K562 (cell line): ENCODE measurements around the gene ACAT2. TPM values are rescaled to one million over a fixed set of nuclear protein-coding genes. Genes with fewer than 3 reads are reported as not detected.

ENCODE experiments used
- ARNT ChIP-seq, 2 experiments: fragments of 450-650 bp; IDR thresholded peaks; 2 replicates each; pipeline ENCODE4 v1.6.1; 2016; ENCODE audit warnings: mild to moderate bottlenecking in 1 of 2
- CHCHD3 ChIP-seq: fragments of 250-450 bp; sonication (Bioruptor Pico); IDR thresholded peaks from 2 replicates; pipeline ENCODE4 v2.1.2; 2022; ENCODE audit warnings: mild to moderate bottlenecking
- CREM ChIP-seq: IDR thresholded peaks from 2 replicates; pipeline ENCODE4 v1.6.1; 2014; ENCODE audit warnings: antibody characterized with exemption, low read depth
- FOXJ3 ChIP-seq: sonication (generic); formaldehyde crosslinking; IDR thresholded peaks from 2 replicates; pipeline ENCODE4 v1.4.0; 2020; ENCODE audit warnings: mild to moderate bottlenecking, missing genetic modification reagents
- ILF3 ChIP-seq: fragments of 450-650 bp; IDR thresholded peaks from 2 replicates; pipeline ENCODE4 v1.6.1; 2018; ENCODE audit warnings: antibody characterized with exemption, mild to moderate bottlenecking, moderate library complexity, borderline replicate concordance
- KDM1A ChIP-seq, 2 experiments: fragments of 450-650 bp; IDR thresholded peaks; 2 replicates each; pipeline ENCODE4 v1.6.1; 2016; ENCODE audit warnings: mild to moderate bottlenecking in 2 of 2
- MNT ChIP-seq, 2 experiments: fragments of 450-650 bp; conservative IDR thresholded peaks; 2 replicates each; pipeline ENCODE4 v1.6.1; 2017; ENCODE audit warnings: mild to moderate bottlenecking in 2 of 2, moderate library complexity in 2 of 2
- NCOA6 ChIP-seq: fragments of 450-650 bp; IDR thresholded peaks from 2 replicates; pipeline ENCODE4 v1.6.1; 2017; ENCODE audit warnings: mild to moderate bottlenecking
- NFIC ChIP-seq: fragments of 450-650 bp; IDR thresholded peaks from 2 replicates; pipeline ENCODE4 v1.6.1; 2017; ENCODE audit warnings: mild to moderate bottlenecking, inconsistent platforms
- SREBF1 ChIP-seq: fragments of 150-350 bp; IDR thresholded peaks from 2 replicates; pipeline ENCODE4 v1.6.1; 2014; ENCODE audit warnings: antibody characterized with exemption, low read depth, low read length, borderline replicate concordance
- TSC22D4 ChIP-seq: fragments of 450-650 bp; IDR thresholded peaks from 2 replicates; pipeline ENCODE4 v1.6.1; 2016; ENCODE audit warnings: missing genetic modification characterization, missing biosample characterization, control low read depth
- U2AF2 ChIP-seq: fragments of 200-400 bp; formaldehyde crosslinking; optimal IDR thresholded peaks from 2 replicates; pipeline ENCODE3; 2017; ENCODE audit warnings: low read depth, mild to moderate bottlenecking, low read length
- YY1 ChIP-seq, 3 experiments: IDR thresholded peaks; 2 replicates each; pipeline ENCODE4 v1.6.1; 2011; ENCODE audit warnings: low read length in 2 of 3, mild to moderate bottlenecking in 2 of 3, moderate library complexity in 2 of 3, borderline replicate concordance in 1 of 3, control low read depth in 1 of 3, low read depth in 1 of 3; ENCODE audit not compliant: insufficient read depth in 3 of 3, insufficient replicate concordance in 2 of 3, control insufficient read depth in 1 of 3, insufficient read length in 1 of 3; ENCODE audit errors: extremely low read depth in 1 of 3
- ZBTB33 ChIP-seq: sonication (generic); formaldehyde crosslinking; IDR thresholded peaks from 2 replicates; pipeline ENCODE4 v1.8.1; 2023; ENCODE audit warnings: mild to moderate bottlenecking, missing genetic modification reagents
- ZNF274 ChIP-seq: IDR thresholded peaks from 2 replicates; pipeline ENCODE4 v1.6.1; 2011; ENCODE audit warnings: low read depth, mild to moderate bottlenecking, low read length, moderate library complexity, borderline replicate concordance
- ZNF384 ChIP-seq: IDR thresholded peaks from 2 replicates; pipeline ENCODE4 v1.6.1; 2012; ENCODE audit warnings: low read depth, low read length, improper control_type of control experiment
- ZNF609 ChIP-seq: sonication (generic); formaldehyde crosslinking; IDR thresholded peaks from 2 replicates; pipeline ENCODE4 v1.8.1; 2023; ENCODE audit warnings: missing genetic modification reagents, mild to moderate bottlenecking, borderline replicate concordance
- polyA plus RNA-seq, 8 experiments: library from polyadenylated mRNA; depleted of rRNA in 4 of 8; stranded (reverse) in 5 of 8; unstranded in 3 of 8; fragments of >200 nt; fragmentation: Nextera tagmentation in 2 of 8; fragmentation: Illumina TruSeq in 1 of 8; extraction: Ambion mirVana in 2 of 8; extraction: Trizol in 1 of 8; gene quantifications; 2 replicates each; pipeline versions ENCODE4 v1.2.1 to v1.2.3, GENCODE V29; 2011 to 2014; ENCODE audit warnings: inconsistent platforms in 1 of 8, missing spikeins in 1 of 8
- total RNA-seq, 7 experiments: library from RNA; depleted of rRNA in 6 of 7; stranded (reverse); fragments of >200 nt in 6 of 7; fragmentation: Illumina TruSeq in 2 of 7; extraction: Trizol in 2 of 7; gene quantifications; 2 replicates each; pipeline versions ENCODE4 v1.2.1 to v1.2.3, GENCODE V29; 2011 to 2021; ENCODE audit warnings: low replicate concordance in 1 of 7

Gene ACAT2
- total and polyA plus RNA-seq, 9 of the 15 experiments (the other 6 are each of a cell fraction or from before 2014, with no cell fraction given): 63.0 to 309 (median 144) TPM

GRCh38 chr6:159726918-159727716, 34.7 kb upstream of the ACAT2 start, which contains the start of gene WTAP (continued):
- TF ChIP-seq MNT (conservative IDR thresholded peaks at IDR 0.05) (peak; percentile 94 to 96), ARNT (IDR thresholded peaks at IDR 0.05) (peak; percentile 27 to 82; a peak in 1 of 4 replicates), ZNF274 (no peak), SREBF1 (no peak), YY1 (IDR thresholded peaks at IDR 0.05; ENCODE audit: borderline replicate concordance in 1 of 3, control insufficient read depth in 1 of 3, extremely low read depth in 1 of 3, insufficient read depth in 3 of 3, insufficient read length in 1 of 3, insufficient replicate concordance in 2 of 3, low read depth in 1 of 3, low read length in 2 of 3) (peak; percentile 21 to 94 (median 87)), U2AF2 (no peak), CHCHD3 (CRISPR knock-in tag) (0 out of 2 replicates have a peak, but pooled peaks have one; percentile 64), ZNF609 (peak; percentile 98), CREM (peak; percentile 97), TSC22D4 (tag) (no peak), ILF3 (0 out of 2 replicates have a peak, but pooled peaks have one; percentile 43), NCOA6 (no peak), ZBTB33 (CRISPR knock-in tag) (peak; percentile 95), KDM1A (IDR thresholded peaks at IDR 0.05) (peak in 1 of 2 experiments; percentile 63; a peak in 1 of 4 replicates), ZNF384 (0 out of 2 replicates have a peak, but pooled peaks have one; percentile 26), FOXJ3 (CRISPR knock-in tag) (no peak), NFIC (peak; percentile 75)
